Fibroblast of lung (primary cell): ENCODE measurements around the gene FSTL1.

ENCODE experiments used
- EZH2 ChIP-seq: IDR thresholded peaks from 2 replicates; pipeline ENCODE4 v1.5.1; 2012; ENCODE audit warnings: low read length, control low read depth, mild to moderate bottlenecking; ENCODE audit errors: missing control alignments
- TF ChIP-seq, protein P1 (sequence below), 2 donors: IDR thresholded peaks in 1 of 2; conservative IDR thresholded peaks in 1 of 2; 1 replicate in 1 of 2; 2 replicates in 1 of 2; pipeline ENCODE4 v1.5.1; 2011 to 2012; ENCODE audit warnings: low read length in 2 of 2, control low read depth in 1 of 2, inconsistent platforms in 1 of 2, low read depth in 1 of 2, mild to moderate bottlenecking in 1 of 2

DNA sequence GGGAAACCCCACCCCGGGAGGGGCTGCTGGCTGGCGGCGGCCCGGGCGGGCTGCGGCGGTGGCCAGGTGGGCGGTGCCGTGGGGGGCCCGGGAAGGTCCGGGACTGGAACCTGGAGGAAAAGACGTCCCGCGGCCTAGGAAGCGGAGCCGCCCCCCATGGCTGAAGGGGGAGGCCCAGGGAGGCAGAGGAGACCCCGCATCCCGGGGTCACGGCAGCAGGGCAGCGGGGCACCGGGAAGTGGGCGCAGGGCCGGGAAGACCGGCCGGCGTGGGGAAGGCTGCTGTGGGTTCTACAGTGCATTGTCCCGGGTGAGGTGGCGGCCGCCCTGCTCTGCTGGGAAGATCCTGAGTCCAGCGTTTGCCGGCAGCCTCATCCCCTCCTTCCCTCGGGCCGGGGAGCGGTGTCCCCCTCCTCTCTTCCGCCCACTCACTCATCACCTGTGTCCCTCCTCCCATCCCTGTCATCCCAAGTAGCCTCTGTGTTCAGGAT is 525 bp upstream of the FSTL1 start:
- TF ChIP-seq, protein P1, sequence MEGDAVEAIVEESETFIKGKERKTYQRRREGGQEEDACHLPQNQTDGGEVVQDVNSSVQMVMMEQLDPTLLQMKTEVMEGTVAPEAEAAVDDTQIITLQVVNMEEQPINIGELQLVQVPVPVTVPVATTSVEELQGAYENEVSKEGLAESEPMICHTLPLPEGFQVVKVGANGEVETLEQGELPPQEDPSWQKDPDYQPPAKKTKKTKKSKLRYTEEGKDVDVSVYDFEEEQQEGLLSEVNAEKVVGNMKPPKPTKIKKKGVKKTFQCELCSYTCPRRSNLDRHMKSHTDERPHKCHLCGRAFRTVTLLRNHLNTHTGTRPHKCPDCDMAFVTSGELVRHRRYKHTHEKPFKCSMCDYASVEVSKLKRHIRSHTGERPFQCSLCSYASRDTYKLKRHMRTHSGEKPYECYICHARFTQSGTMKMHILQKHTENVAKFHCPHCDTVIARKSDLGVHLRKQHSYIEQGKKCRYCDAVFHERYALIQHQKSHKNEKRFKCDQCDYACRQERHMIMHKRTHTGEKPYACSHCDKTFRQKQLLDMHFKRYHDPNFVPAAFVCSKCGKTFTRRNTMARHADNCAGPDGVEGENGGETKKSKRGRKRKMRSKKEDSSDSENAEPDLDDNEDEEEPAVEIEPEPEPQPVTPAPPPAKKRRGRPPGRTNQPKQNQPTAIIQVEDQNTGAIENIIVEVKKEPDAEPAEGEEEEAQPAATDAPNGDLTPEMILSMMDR (conservative IDR thresholded peaks at IDR 0.05 in 1 of 2, IDR thresholded peaks at IDR 0.05 in 1 of 2; ENCODE audit: low read depth in 1 of 2, low read length in 2 of 2): no peak
- no peak for TF ChIP-seq EZH2
